Measurements from ENCODE around the gene EFCAB8. TPM values are rescaled to one million over a fixed set of nuclear protein-coding genes. Genes with fewer than 3 reads are reported as not detected.

The EFCAB8 gene
- total RNA-seq, 2 experiments from 2014 or later, result 0.94 to 1.2 TPM

GRCh38 chr20:32830437-32830836, 28.3 kb upstream of the EFCAB8 start:
- Mint-ChIP-seq H3K4me3 (no peak overlapping the region), H3K27ac (no peak overlapping the region), H3K4me1 (peaks cover 60% of the 10 kb centered on the region), H3K9me3 (no peaks in the 10 kb centered on the region), H3K36me3 (ENCODE audit: low read depth) (peaks cover 52% of the 10 kb centered on the region), H3K27me3 (no peaks in the 10 kb centered on the region)
- POLR2A ChIA-PET, result no interaction called here
- CTCF ChIA-PET, result interaction anchor here (0.9 to 1.4 kb wide), 3 partner anchors 10 to 41 kb away, joined by 3 to 5 read pairs (median 4); partner anchors contain the start of gene MAPRE1
- no peak for DNase-seq

- Mint-ChIP-seq H3K4me1 (peaks cover 67% of the 10 kb centered on the region), H3K4me3 (peak overlapping the region; percentile 56), H3K9me3 (no peaks in the 10 kb centered on the region), H3K27me3 (no peaks in the 10 kb centered on the region), H3K27ac (peak overlapping the region; percentile 76), H3K36me3 (ENCODE audit: low read depth) (peaks cover 57% of the 10 kb centered on the region)
- no peak for DNase-seq
- POLR2A ChIA-PET, result no interaction called here
- CTCF ChIA-PET, result interaction anchor here (0.6 to 0.9 kb wide), 3 partner anchors 12 to 734 kb away, joined by 3 to 4 read pairs (median 3); no protein-coding TSS in a partner anchor
These were observed 26.7 kb upstream of the EFCAB8 start for GRCh38 chr20:32831982-32832381.

GRCh38 chr20:32832664-32833063, 26.1 kb upstream of the EFCAB8 start:
- Mint-ChIP-seq H3K27me3 (no peaks in the 10 kb centered on the region), H3K4me3 (peak overlapping the region; percentile 56), H3K4me1 (peaks cover 71% of the 10 kb centered on the region), H3K27ac (peak overlapping the region; percentile 76), H3K36me3 (ENCODE audit: low read depth) (peaks cover 59% of the 10 kb centered on the region), H3K9me3 (no peaks in the 10 kb centered on the region)
- POLR2A ChIA-PET, result no interaction called here
- CTCF ChIA-PET, result interaction anchor here (0.9 kb wide), 1 partner anchor 11 kb away, joined by 3 read pairs; no protein-coding TSS in a partner anchor
- DNase-seq, result peak; percentile 59

- POLR2A ChIA-PET, result no interaction called here
- CTCF ChIA-PET, result interaction anchor here (0.6 kb wide), 2 partner anchors 13 to 138 kb away, joined by 3 to 4 read pairs; no protein-coding TSS in a partner anchor
These were observed 23.8 kb upstream of the EFCAB8 start for GRCh38 chr20:32834972-32835371.

GRCh38 chr20:32837157-32837556, 21.6 kb upstream of the EFCAB8 start:
- Mint-ChIP-seq H3K9me3 (no peaks in the 10 kb centered on the region), H3K27me3 (no peaks in the 10 kb centered on the region), H3K4me3 (no peak overlapping the region), H3K27ac (no peak overlapping the region), H3K4me1 (peaks cover 61% of the 10 kb centered on the region), H3K36me3 (ENCODE audit: low read depth) (peaks cover 57% of the 10 kb centered on the region)
- POLR2A ChIA-PET, result no interaction called here
- CTCF ChIA-PET, result interaction anchor here (0.6 to 0.9 kb wide), 3 partner anchors 17 to 59 kb away, joined by 4 to 6 read pairs (median 5); no protein-coding TSS in a partner anchor
- no peak for DNase-seq

More at GRCh38 chr20:32834972-32835371, 23.8 kb upstream of the EFCAB8 start:
- Mint-ChIP-seq H3K36me3 (ENCODE audit: low read depth) (peaks cover 60% of the 10 kb centered on the region), H3K9me3 (no peaks in the 10 kb centered on the region), H3K4me3 (no peak overlapping the region), H3K27me3 (no peaks in the 10 kb centered on the region), H3K4me1 (peaks cover 66% of the 10 kb centered on the region), H3K27ac (no peak overlapping the region)
- DNase-seq, result no peak

- Mint-ChIP-seq H3K27me3 (no peaks in the 10 kb centered on the region), H3K36me3 (ENCODE audit: low read depth) (peaks cover 64% of the 10 kb centered on the region), H3K4me1 (peaks cover 55% of the 10 kb centered on the region), H3K9me3 (no peaks in the 10 kb centered on the region), H3K4me3 (no peak overlapping the region), H3K27ac (peak overlapping the region; percentile 16)
- no peak for DNase-seq
- POLR2A ChIA-PET, result no interaction called here
- CTCF ChIA-PET, result no interaction called here
These were observed 19.3 kb upstream of the EFCAB8 start for GRCh38 chr20:32839227-32839981.

- CTCF ChIA-PET, result no interaction called here
- Mint-ChIP-seq H3K9me3 (no peaks in the 10 kb centered on the region), H3K27ac (peak overlapping the region; percentile 16), H3K4me1 (peaks cover 57% of the 10 kb centered on the region), H3K36me3 (ENCODE audit: low read depth) (peaks cover 66% of the 10 kb centered on the region), H3K4me3 (no peak overlapping the region), H3K27me3 (no peaks in the 10 kb centered on the region)
- no peak for DNase-seq
- POLR2A ChIA-PET, result no interaction called here
These were observed 18.8 kb upstream of the EFCAB8 start for GRCh38 chr20:32839982-32840285.

- DNase-seq, result no peak
- ChIA-PET CTCF (interaction anchor here (0.6 kb wide), 1 partner anchor 423 kb away, joined by 3 read pairs; no protein-coding TSS in a partner anchor), POLR2A (no interaction called here)
- no peaks in the 10 kb centered on the region for H3K27me3 Mint-ChIP-seq
- peak overlapping the region; percentile 88 for H3K27ac Mint-ChIP-seq
- peaks cover 68% of the 10 kb centered on the region for H3K36me3 Mint-ChIP-seq (ENCODE audit: low read depth)
- peaks cover 54% of the 10 kb centered on the region for H3K4me1 Mint-ChIP-seq
- no peaks in the 10 kb centered on the region for H3K9me3 Mint-ChIP-seq
- H3K4me3 Mint-ChIP-seq, result no peak overlapping the region
These were observed 17.5 kb upstream of the EFCAB8 start for GRCh38 chr20:32841174-32841573.

GRCh38 chr20:32841632-32842031, 17.1 kb upstream of the EFCAB8 start:
- no peak for DNase-seq
- Mint-ChIP-seq H3K4me1 (peaks cover 49% of the 10 kb centered on the region), H3K4me3 (peak overlapping the region; percentile 18), H3K27ac (peak overlapping the region; percentile 78), H3K36me3 (ENCODE audit: low read depth) (peaks cover 68% of the 10 kb centered on the region), H3K27me3 (no peaks in the 10 kb centered on the region), H3K9me3 (no peaks in the 10 kb centered on the region)
- CTCF ChIA-PET, result interaction anchor here (0.6 kb wide), 2 partner anchors 424 to 889 kb away, joined by 3 read pairs; no protein-coding TSS in a partner anchor
- POLR2A ChIA-PET, result no interaction called here

GRCh38 chr20:32842688-32843524, 15.8 kb upstream of the EFCAB8 start:
- Mint-ChIP-seq H3K27ac (no peak overlapping the region), H3K4me1 (peaks cover 41% of the 10 kb centered on the region), H3K36me3 (ENCODE audit: low read depth) (peaks cover 71% of the 10 kb centered on the region), H3K27me3 (no peaks in the 10 kb centered on the region), H3K4me3 (no peak overlapping the region), H3K9me3 (no peaks in the 10 kb centered on the region)
- ChIA-PET CTCF (interaction anchor here (0.6 to 2.8 kb wide), 4 partner anchors 11 to 176 kb away, joined by 3 to 11 read pairs (median 3); no protein-coding TSS in a partner anchor), POLR2A (no interaction called here)
- DNase-seq, result no peak

- H3K27me3 Mint-ChIP-seq, result no peaks in the 10 kb centered on the region
These were observed 12.9 kb upstream of the EFCAB8 start for GRCh38 chr20:32845786-32846185.

GRCh38 chr20:32846852-32847251, 11.9 kb upstream of the EFCAB8 start:
- Mint-ChIP-seq H3K27me3 (no peaks in the 10 kb centered on the region), H3K36me3 (ENCODE audit: low read depth) (peaks cover 71% of the 10 kb centered on the region), H3K9me3 (no peaks in the 10 kb centered on the region), H3K4me1 (peaks cover 17% of the 10 kb centered on the region), H3K27ac (peak overlapping the region; percentile 4), H3K4me3 (no peak overlapping the region)
- DNase-seq, result no peak
- CTCF ChIA-PET, result no interaction called here
- POLR2A ChIA-PET, result no interaction called here

More at GRCh38 chr20:32845786-32846185, 12.9 kb upstream of the EFCAB8 start:
- ChIA-PET CTCF (no interaction called here), POLR2A (no interaction called here)
- H3K4me3 Mint-ChIP-seq, result no peak overlapping the region
- no peaks in the 10 kb centered on the region for H3K9me3 Mint-ChIP-seq
- H3K27ac Mint-ChIP-seq, result no peak overlapping the region
- H3K4me1 Mint-ChIP-seq, result peaks cover 27% of the 10 kb centered on the region
- H3K36me3 Mint-ChIP-seq (ENCODE audit: low read depth), result peaks cover 70% of the 10 kb centered on the region
- DNase-seq, result no peak

- ChIA-PET CTCF (no interaction called here), POLR2A (no interaction called here)
- peaks cover 71% of the 10 kb centered on the region for H3K36me3 Mint-ChIP-seq (ENCODE audit: low read depth)
- no peaks in the 10 kb centered on the region for H3K27me3 Mint-ChIP-seq
- peaks cover 8% of the 10 kb centered on the region for H3K4me1 Mint-ChIP-seq
- no peaks in the 10 kb centered on the region for H3K9me3 Mint-ChIP-seq
- DNase-seq, result no peak
- no peak overlapping the region for H3K4me3 Mint-ChIP-seq
- H3K27ac Mint-ChIP-seq, result no peak overlapping the region
These were observed 10.8 kb upstream of the EFCAB8 start for GRCh38 chr20:32847964-32848363.

Data from activated CD4-positive, alpha-beta T cell treated with anti-CD3 and anti-CD28 coated beads, Interleukin-2, amount 10 ng/mL, durations not matched to agents 7 days and 5 days (primary cell).